ENCODE data around the gene TEX48. TPM values are rescaled to one million over a fixed set of nuclear protein-coding genes. Genes with fewer than 3 reads are reported as not detected.

Gene TEX48
- total RNA-seq, 4 donors from 2014 or later = not detected

GRCh38 chr9:114627553-114627952, 54.4 kb downstream of the TEX48 start:
- Histone ChIP-seq H3K4me3 (no peak overlapping the region), H3K27ac (no peak overlapping the region), H3K9me3 (no peaks in the 10 kb centered on the region), H3K4me1 (no peaks in the 10 kb centered on the region), H3K36me3 (peaks cover 0 to 66% (median 15%) of the 10 kb centered on the region in 3 donors), H3K27me3 (no peaks in the 10 kb centered on the region)
- 95 to 100% methylated on average over 1 of the region's 1 CpG for WGBS, 2 donors
- TF ChIP-seq EP300 (IDR thresholded peaks at IDR 0.05) = no peak
- no peak for TF ChIP-seq CTCF (IDR thresholded peaks at IDR 0.05)
- TF ChIP-seq POLR2A (IDR thresholded peaks at IDR 0.05) = no peak
- no peak for DNase-seq (ENCODE audit: low spot score in 2 of 2)

- Histone ChIP-seq H3K36me3 (peaks cover 0 to 66% (median 15%) of the 10 kb centered on the region in 3 donors), H3K27me3 (no peaks in the 10 kb centered on the region), H3K9me3 (no peaks in the 10 kb centered on the region), H3K27ac (no peak overlapping the region), H3K4me3 (no peak overlapping the region), H3K4me1 (no peaks in the 10 kb centered on the region)
- WGBS, 2 donors = 90 to 94% methylated on average over 4 of the region's 4 CpGs
- TF ChIP-seq POLR2A (IDR thresholded peaks at IDR 0.05) = no peak
- no peak for TF ChIP-seq CTCF (IDR thresholded peaks at IDR 0.05)
- no peak for TF ChIP-seq EP300 (IDR thresholded peaks at IDR 0.05)
- DNase-seq (ENCODE audit: low spot score in 2 of 2) = no peak
These were observed 55.5 kb downstream of the TEX48 start for GRCh38 chr9:114626415-114627020.

- 70 to 87% methylated on average over 2 of the region's 2 CpGs for WGBS, 2 donors
- Histone ChIP-seq H3K4me3 (no peak overlapping the region), H3K27me3 (no peaks in the 10 kb centered on the region), H3K36me3 (peaks cover 0 to 52% (median 10%) of the 10 kb centered on the region in 3 donors), H3K4me1 (no peaks in the 10 kb centered on the region), H3K27ac (no peak overlapping the region), H3K9me3 (no peaks in the 10 kb centered on the region)
- no peak for DNase-seq (ENCODE audit: low spot score in 2 of 2)
- TF ChIP-seq EP300 (IDR thresholded peaks at IDR 0.05) (no peak), CTCF (IDR thresholded peaks at IDR 0.05) (no peak), POLR2A (IDR thresholded peaks at IDR 0.05) (no peak)
These were observed 57.3 kb downstream of the TEX48 start for GRCh38 chr9:114624677-114625076.

GRCh38 chr9:114621975-114622609, 59.9 kb downstream of the TEX48 start:
- WGBS, 2 donors = 78 to 81% methylated on average over 2 of the region's 2 CpGs
- TF ChIP-seq POLR2A (IDR thresholded peaks at IDR 0.05) (no peak), EP300 (IDR thresholded peaks at IDR 0.05) (no peak), CTCF (IDR thresholded peaks at IDR 0.05) (no peak)
- peaks cover 0 to 43% (median 0%) of the 10 kb centered on the region in 3 donors for H3K36me3 ChIP-seq
- H3K27ac ChIP-seq = no peak overlapping the region
- H3K27me3 ChIP-seq = no peaks in the 10 kb centered on the region
- H3K4me3 ChIP-seq = no peak overlapping the region
- H3K9me3 ChIP-seq = no peaks in the 10 kb centered on the region
- peaks cover 0 to 7% (median 2%) of the 10 kb centered on the region in 4 donors for H3K4me1 ChIP-seq
- no peak for DNase-seq (ENCODE audit: low spot score in 2 of 2)

GRCh38 chr9:114621561-114621960, 60.4 kb downstream of the TEX48 start:
- Histone ChIP-seq H3K9me3 (no peaks in the 10 kb centered on the region), H3K4me1 (peaks cover 0 to 9% (median 4%) of the 10 kb centered on the region in 4 donors), H3K27ac (no peak overlapping the region), H3K36me3 (peaks cover 0 to 39% (median 0%) of the 10 kb centered on the region in 3 donors), H3K4me3 (no peak overlapping the region), H3K27me3 (no peaks in the 10 kb centered on the region)
- TF ChIP-seq CTCF (IDR thresholded peaks at IDR 0.05) = no peak
- no peak for TF ChIP-seq POLR2A (IDR thresholded peaks at IDR 0.05)
- TF ChIP-seq EP300 (IDR thresholded peaks at IDR 0.05) = no peak
- 91 to 94% methylated on average over 7 of the region's 7 CpGs for WGBS, 2 donors
- DNase-seq (ENCODE audit: low spot score in 2 of 2) = no peak

All from tibial nerve (tissue), 4 donors.